HCT116 (cell line): ENCODE measurements around the gene AOC1.

Experiments
- CTCF ChIP-seq, 3 experiments: fragments of 200-600 bp in 1 of 3; sonication (generic) in 1 of 3; IDR thresholded peaks in 2 of 3; conservative IDR thresholded peaks in 1 of 3; 2 replicates each; pipeline ENCODE4 v1.5.1; 2012 to 2017; ENCODE audit warnings: low read depth in 2 of 3, low read length in 2 of 3, antibody characterized with exemption in 1 of 3, borderline replicate concordance in 1 of 3, control low read depth in 1 of 3, mild to moderate bottlenecking in 1 of 3, mixed read lengths in 1 of 3, mixed run types in 1 of 3, moderate library complexity in 1 of 3; ENCODE audit not compliant: insufficient read depth in 1 of 3
- EGR1 ChIP-seq: IDR thresholded peaks from 2 replicates; pipeline ENCODE4 v1.6.1; 2012; ENCODE audit warnings: low read depth
- EZH2 ChIP-seq: fragments of 200-600 bp; sonication (generic); IDR thresholded peaks from 2 replicates; pipeline ENCODE4 v1.6.1; 2017; ENCODE audit warnings: antibody characterized with exemption, mixed run types
- EZH2phosphoT487 ChIP-seq: fragments of 200-600 bp; IDR thresholded peaks from 2 replicates; pipeline ENCODE4 v1.6.1; 2018; ENCODE audit warnings: antibody characterized with exemption, borderline replicate concordance
- JUND ChIP-seq: IDR thresholded peaks from 2 replicates; pipeline ENCODE4 v1.6.1; 2012
- POLR2A ChIP-seq: IDR thresholded peaks from 2 replicates; pipeline ENCODE4 v1.7.0; 2011; ENCODE audit warnings: borderline replicate concordance; ENCODE audit not compliant: insufficient read depth, insufficient read length; ENCODE audit errors: extremely low read depth
- POLR2AphosphoS5 ChIP-seq: IDR thresholded peaks from 2 replicates; pipeline ENCODE4 v1.6.1; 2011; ENCODE audit warnings: mild to moderate bottlenecking, low read depth, low read length, moderate library complexity

DNA sequence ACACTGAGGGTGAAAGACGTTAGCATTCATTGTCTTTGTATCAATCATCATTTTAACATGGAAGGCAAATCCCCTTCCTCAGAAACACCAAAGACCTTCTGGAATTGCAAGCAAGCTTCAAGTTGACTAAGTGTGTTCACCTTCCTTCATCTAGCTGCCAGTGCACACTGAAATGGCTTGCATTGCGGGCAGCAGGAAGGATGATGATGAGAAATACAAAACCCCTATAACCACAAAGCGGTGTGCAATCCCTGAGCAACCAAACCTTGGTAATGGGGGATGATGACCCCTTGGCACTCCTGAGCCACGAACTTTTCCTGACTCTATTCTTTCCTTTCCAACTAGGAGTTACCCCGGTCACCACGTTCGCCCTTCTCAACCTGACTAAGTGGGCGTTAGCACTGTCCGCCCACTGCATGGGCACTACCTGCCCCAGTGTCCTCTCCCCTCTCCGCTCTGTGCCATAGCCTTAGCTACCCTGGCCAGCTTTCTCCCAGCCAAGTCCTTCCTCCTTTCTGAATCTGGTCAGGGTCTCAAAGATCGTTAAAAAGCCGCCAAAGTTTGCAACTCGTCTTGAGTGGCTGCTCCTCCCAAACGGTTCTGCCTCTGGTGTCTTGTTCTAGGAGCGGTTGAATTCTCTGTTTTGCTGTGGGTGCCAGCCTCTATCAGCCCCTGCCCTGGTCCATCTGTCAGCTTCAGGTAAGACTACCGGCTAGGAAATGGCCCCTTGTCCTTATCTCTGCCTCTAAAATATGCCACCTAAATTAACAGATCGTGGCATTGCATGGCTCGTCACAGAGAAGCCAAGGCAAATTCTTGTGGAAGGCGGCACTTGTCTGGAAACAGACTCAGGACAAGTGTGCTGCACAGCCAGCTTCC is 586 bp upstream of the AOC1 start:
- TF ChIP-seq POLR2A (no peak), JUND (no peak), EGR1 (no peak), CTCF (IDR thresholded peaks at IDR 0.05 in 2 of 3, conservative IDR thresholded peaks at IDR 0.05 in 1 of 3; ENCODE audit: borderline replicate concordance in 1 of 3, insufficient read depth in 1 of 3, low read depth in 2 of 3, low read length in 2 of 3) (no peak), EZH2 (no peak), POLR2AphosphoS5 (no peak), EZH2phosphoT487 (no peak)
